Calu3 (cell line): ENCODE data around the gene NT5C3A. TPM values are rescaled to one million over a fixed set of nuclear protein-coding genes. Genes with fewer than 3 reads are reported as not detected.

Experiments
- BruUV-seq: library from RNA; stranded (reverse); fragments of 400-500 nt; replicated peaks from 2 replicates; lab custom pipeline; 2021; lab: Mats Ljungman, UMichigan
- CTCF ChIA-PET: fragments of 300-600 bp; sonication (Branson Sonifier 250); formaldehyde crosslinking; loops from one replicate; lab custom pipeline; 2022; ENCODE audit warnings: antibody characterized with exemption; lab: Charles Lee
- DNase-seq: peaks from one replicate; pipeline ENCODE4 v3.0.0; 2022
- H3K27ac Mint-ChIP-seq: one replicate; pipeline ENCODE4 v1.8.0; 2022; ENCODE audit warnings: mixed read lengths; ENCODE audit not compliant: unreplicated experiment
- H3K27me3 Mint-ChIP-seq: one replicate; pipeline ENCODE4 v1.8.0; 2022; ENCODE audit warnings: mixed read lengths; ENCODE audit not compliant: unreplicated experiment
- H3K36me3 Mint-ChIP-seq: one replicate; pipeline ENCODE4 v1.8.0; 2022; ENCODE audit warnings: mild to moderate bottlenecking, moderate library complexity, mixed read lengths; ENCODE audit not compliant: insufficient read depth, unreplicated experiment
- H3K4me1 Mint-ChIP-seq: one replicate; pipeline ENCODE4 v1.8.0; 2022; ENCODE audit warnings: mild to moderate bottlenecking, low read depth, mixed read lengths; ENCODE audit not compliant: unreplicated experiment
- H3K4me3 Mint-ChIP-seq: one replicate; pipeline ENCODE4 v1.8.0; 2022; ENCODE audit warnings: mild to moderate bottlenecking, low read depth, moderate library complexity, mixed read lengths; ENCODE audit not compliant: unreplicated experiment
- H3K9me3 Mint-ChIP-seq: one replicate; pipeline ENCODE4 v1.8.0; 2022; ENCODE audit warnings: low read depth, mixed read lengths; ENCODE audit not compliant: unreplicated experiment
- intact Hi-C: fragments of 100-400 bp; cut with micrococcal nuclease; formaldehyde crosslinking; loops from one replicate; pipeline ENCODE4 v1.10.0; 2022; ENCODE audit not compliant: unreplicated experiment
- total RNA-seq: library from RNA; stranded (reverse); gene quantifications from 2 replicates; pipeline ENCODE4 v1.2.3, GENCODE V29; 2022
- TF ChIP-seq, protein P1 (sequence below): fragments of 200-600 bp; IDR thresholded peaks from one replicate; pipeline ENCODE4 v1.8.0; 2022; ENCODE audit warnings: antibody characterized with exemption; ENCODE audit not compliant: unreplicated experiment

The NT5C3A gene
- total RNA-seq, 1 experiment from 2014 or later: 77.7 TPM

DNA sequence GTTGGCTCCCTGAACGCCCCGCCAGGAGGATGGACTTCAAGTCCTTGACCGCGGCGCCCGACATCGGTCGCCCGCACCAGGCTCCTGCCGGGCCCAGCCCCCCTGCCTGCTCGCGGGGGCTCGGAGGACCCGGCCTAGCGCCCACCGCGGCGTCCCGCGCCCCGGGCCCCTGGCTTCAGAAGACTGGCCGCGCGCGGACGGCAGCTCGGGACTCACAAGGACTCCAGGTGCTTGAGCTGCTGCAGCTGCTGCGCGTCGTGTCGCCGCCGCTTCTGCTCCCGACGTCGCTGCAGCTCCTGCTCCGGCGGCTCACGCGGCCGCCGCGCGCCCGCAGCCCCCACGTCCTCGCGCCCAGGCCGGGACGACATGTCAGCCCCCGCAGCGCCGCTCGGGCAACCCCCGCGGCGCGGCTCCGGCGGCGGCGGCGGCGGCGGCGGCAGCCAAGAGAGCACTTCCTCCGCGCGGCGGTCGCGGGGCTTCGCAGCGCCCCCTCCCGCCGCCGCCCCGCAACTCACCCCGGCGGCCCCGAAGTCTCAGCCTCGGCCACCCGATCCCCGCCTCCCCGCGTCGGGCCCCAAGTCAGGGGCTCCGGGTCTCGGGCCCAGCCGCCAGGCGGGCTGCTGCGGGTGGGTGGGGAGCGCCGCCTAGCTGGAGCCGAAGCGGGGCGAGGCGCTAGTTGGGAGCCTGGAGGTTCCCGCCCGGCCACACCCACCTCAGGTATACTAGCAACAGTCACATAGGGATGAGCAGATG is 46.6 kb upstream of the NT5C3A start, which contains the start of gene RP9:
TSS of gene RP9 (minus strand) at position 400 of the 753 bp plus-strand sequence. CDS start at position 368, 32 bp downstream.
- peaks cover 14% of the 10 kb centered on the region for H3K4me1 Mint-ChIP-seq
- TF ChIP-seq, protein P1, sequence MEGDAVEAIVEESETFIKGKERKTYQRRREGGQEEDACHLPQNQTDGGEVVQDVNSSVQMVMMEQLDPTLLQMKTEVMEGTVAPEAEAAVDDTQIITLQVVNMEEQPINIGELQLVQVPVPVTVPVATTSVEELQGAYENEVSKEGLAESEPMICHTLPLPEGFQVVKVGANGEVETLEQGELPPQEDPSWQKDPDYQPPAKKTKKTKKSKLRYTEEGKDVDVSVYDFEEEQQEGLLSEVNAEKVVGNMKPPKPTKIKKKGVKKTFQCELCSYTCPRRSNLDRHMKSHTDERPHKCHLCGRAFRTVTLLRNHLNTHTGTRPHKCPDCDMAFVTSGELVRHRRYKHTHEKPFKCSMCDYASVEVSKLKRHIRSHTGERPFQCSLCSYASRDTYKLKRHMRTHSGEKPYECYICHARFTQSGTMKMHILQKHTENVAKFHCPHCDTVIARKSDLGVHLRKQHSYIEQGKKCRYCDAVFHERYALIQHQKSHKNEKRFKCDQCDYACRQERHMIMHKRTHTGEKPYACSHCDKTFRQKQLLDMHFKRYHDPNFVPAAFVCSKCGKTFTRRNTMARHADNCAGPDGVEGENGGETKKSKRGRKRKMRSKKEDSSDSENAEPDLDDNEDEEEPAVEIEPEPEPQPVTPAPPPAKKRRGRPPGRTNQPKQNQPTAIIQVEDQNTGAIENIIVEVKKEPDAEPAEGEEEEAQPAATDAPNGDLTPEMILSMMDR: peak; percentile 65
- no peaks in the 10 kb centered on the region for H3K9me3 Mint-ChIP-seq
- H3K27me3 Mint-ChIP-seq: peaks cover 39% of the 10 kb centered on the region
- intact Hi-C loops: loop anchor here (2.0 to 5.0 kb wide), 5 partner anchors 48 to 416 kb away; no protein-coding TSS in a partner anchor
- H3K27ac Mint-ChIP-seq: peak within 1 kb of the TSS; percentile 43
- H3K36me3 Mint-ChIP-seq: peaks cover 23% of the 10 kb centered on the region
- CTCF ChIA-PET: interaction anchor here (1.7 to 3.7 kb wide), 3 partner anchors 46 to 262 kb away, joined by 8 to 21 read pairs (median 14); partner anchors contain the start of gene NT5C3A
- BruUV-seq: no TSS peak
- H3K4me3 Mint-ChIP-seq: peak within 1 kb of the TSS; percentile 88
- DNase-seq: peak; percentile 93

DNA sequence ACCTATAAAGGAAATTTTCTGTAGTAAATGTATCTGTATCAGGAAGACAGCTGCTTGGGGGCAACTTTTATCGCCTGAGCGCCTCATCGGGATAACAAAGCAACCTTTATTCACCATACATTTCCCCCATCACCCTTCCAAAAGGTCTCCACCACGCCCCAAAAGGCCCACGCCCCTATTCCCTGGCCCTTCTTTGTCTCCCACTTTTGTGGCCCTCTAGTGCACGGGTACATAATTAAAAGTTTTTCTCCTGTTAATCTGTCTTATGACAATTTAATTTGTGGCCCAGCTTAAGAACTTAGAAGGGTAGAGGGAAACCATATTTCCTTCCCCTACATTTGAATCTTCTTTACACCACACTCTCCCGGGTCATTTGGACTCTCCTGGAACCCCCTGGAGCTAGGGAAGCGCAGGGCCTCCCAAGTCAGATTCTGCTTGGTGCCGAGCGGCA is 46.0 kb upstream of the NT5C3A start:
- peak; percentile 57 for DNase-seq

DNA sequence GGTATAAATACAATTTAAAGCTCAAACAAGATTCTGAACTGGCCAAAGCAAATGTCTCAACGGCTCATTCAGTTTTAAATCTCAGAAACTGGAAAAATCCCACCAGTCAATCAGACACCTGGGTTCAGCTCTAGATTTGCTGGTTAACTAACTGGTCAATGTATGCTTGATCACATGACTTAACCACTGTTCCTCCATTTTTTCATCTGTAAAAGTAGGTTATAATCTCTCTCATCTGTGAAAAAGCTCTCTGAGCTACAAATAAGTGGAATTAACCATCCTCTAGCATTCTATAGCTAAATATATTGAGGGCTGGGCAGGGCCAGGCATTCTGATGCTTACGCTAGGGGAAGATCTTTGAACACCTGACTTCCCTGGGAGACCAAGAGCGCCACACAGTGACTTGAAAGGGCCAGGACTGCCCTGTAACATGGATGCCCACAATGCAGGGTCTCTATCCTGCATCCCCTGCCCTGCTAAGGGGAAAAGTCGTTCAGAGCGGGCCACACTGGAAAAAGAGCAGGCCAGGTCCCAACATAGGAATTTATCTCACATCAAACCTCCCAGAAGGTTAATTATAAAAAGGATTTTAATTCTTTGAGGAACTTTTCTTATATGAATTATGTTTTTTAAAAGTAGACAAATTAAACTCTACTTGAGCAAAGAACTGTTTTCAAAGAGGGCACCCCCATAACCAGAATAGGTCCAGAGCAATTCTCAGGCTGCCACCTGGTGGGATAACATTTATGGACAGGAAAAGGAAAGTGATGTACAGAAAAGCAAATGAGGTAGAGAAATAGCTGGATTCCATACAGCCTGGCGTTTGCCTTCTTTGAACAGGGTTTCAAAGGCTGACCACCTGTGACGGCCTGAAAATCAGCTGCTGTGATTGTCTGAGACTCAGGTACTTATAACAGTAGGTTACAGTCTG is 44.8 kb upstream of the NT5C3A start:
- Mint-ChIP-seq H3K4me1 (peaks cover 14% of the 10 kb centered on the region), H3K4me3 (peak overlapping the region; percentile 88), H3K27me3 (peaks cover 21% of the 10 kb centered on the region), H3K36me3 (peaks cover 35% of the 10 kb centered on the region), H3K9me3 (no peaks in the 10 kb centered on the region), H3K27ac (no peak overlapping the region)
- peak; percentile 57 for DNase-seq
- TF ChIP-seq, protein P1: peak; percentile 18
- BruUV-seq: no TSS peak
- intact Hi-C loops: loop anchor here (2.0 to 5.0 kb wide), 8 partner anchors 47 to 415 kb away; no protein-coding TSS in a partner anchor
- CTCF ChIA-PET: interaction anchor here (0.7 to 3.7 kb wide), 11 partner anchors 21 to 415 kb away, joined by 3 to 21 read pairs (median 4); partner anchors contain the start of genes FKBP9, KBTBD2 and NT5C3A

More for the DNA sequence above, 46.0 kb upstream of the NT5C3A start:
- TF ChIP-seq, protein P1: peak; percentile 26
- no TSS peak for BruUV-seq
- no peaks in the 10 kb centered on the region for H3K9me3 Mint-ChIP-seq
- peaks cover 23% of the 10 kb centered on the region for H3K36me3 Mint-ChIP-seq
- peak overlapping the region; percentile 88 for H3K4me3 Mint-ChIP-seq
- CTCF ChIA-PET: interaction anchor here (0.7 to 3.7 kb wide), 10 partner anchors 20 to 416 kb away, joined by 3 to 21 read pairs (median 4); partner anchors contain the start of genes FKBP9, KBTBD2 and NT5C3A
- H3K4me1 Mint-ChIP-seq: peaks cover 14% of the 10 kb centered on the region
- peaks cover 33% of the 10 kb centered on the region for H3K27me3 Mint-ChIP-seq
- H3K27ac Mint-ChIP-seq: peak overlapping the region; percentile 43
- intact Hi-C loops: loop anchor here (2.0 to 5.0 kb wide), 5 partner anchors 48 to 416 kb away; no protein-coding TSS in a partner anchor

DNA sequence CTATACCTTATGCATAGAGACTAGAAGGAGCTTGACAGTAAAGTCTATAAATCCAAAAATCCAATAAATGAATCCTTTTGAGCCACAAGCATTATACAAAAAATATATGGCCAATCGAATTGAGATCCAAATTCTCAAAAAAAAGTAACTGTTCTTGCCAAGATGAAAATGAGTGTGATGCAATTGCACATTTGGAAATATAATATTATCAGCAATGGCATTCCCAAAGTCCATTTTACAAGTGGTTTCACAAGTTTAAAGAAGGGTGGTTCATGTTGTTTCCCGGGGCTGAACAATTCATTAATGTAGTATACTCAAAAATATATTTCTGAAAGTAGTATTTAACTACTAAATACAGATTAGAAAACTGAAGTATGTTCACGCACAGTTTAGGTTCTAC is 39.3 kb upstream of the NT5C3A start:
- intact Hi-C loops: no loop called here
- CTCF ChIA-PET: interaction anchor here (0.5 kb wide), 1 partner anchor 340 kb away, joined by 3 read pairs; no protein-coding TSS in a partner anchor
- Mint-ChIP-seq H3K4me1 (no peaks in the 10 kb centered on the region), H3K27ac (no peak overlapping the region), H3K4me3 (no peak overlapping the region), H3K36me3 (peaks cover 40% of the 10 kb centered on the region), H3K27me3 (no peaks in the 10 kb centered on the region), H3K9me3 (no peaks in the 10 kb centered on the region)
- TF ChIP-seq, protein P1: no peak
- no peak for DNase-seq
- no TSS peak for BruUV-seq
